Transverse colon (tissue), 4 donors: ENCODE results near the gene TMEM92. TPM values are rescaled to one million over a fixed set of nuclear protein-coding genes. Genes with fewer than 3 reads are reported as not detected.

ENCODE experiments used
- DNase-seq: peaks from one replicate; pipeline ENCODE4 v3.0.0-alpha.2; 2019
- H3K27ac ChIP-seq, 4 donors: fragments of 200-600 bp; sonication (generic); 2 replicates each; pipeline ENCODE4 v1.5.1; 2016 to 2018; ENCODE audit warnings: inconsistent platforms in 4 of 4
- H3K27me3 ChIP-seq: fragments of 200-600 bp; sonication (generic); 2 replicates; pipeline ENCODE4 v1.5.1; 2017; ENCODE audit warnings: inconsistent platforms
- H3K36me3 ChIP-seq, 4 donors: fragments of 200-600 bp; sonication (generic); 2 replicates each; pipeline ENCODE4 v1.5.1; 2017 to 2019; ENCODE audit warnings: inconsistent platforms in 4 of 4
- H3K4me1 ChIP-seq, 4 donors: fragments of 200-600 bp; sonication (generic); 2 replicates each; pipeline ENCODE4 v1.5.1; 2017 to 2020; ENCODE audit warnings: inconsistent platforms in 4 of 4
- H3K4me3 ChIP-seq, 4 donors: fragments of 200-600 bp; sonication (generic); 1 replicate in 1 of 4; 2 replicates in 3 of 4; pipeline versions ENCODE4 v1.5.1 to v1.6.1; 2017 to 2019; ENCODE audit warnings: inconsistent platforms in 4 of 4
- H3K9me3 ChIP-seq, 2 donors: fragments of 200-600 bp; sonication (generic); 2 replicates each; pipeline ENCODE4 v1.5.1; 2017 to 2019; ENCODE audit warnings: inconsistent platforms in 2 of 2
- CTCF ChIP-seq, 5 experiments: fragments of 200-600 bp in 3 of 5; fragments of 450-650 bp in 2 of 5; sonication (generic) in 3 of 5; IDR thresholded peaks; 1 replicate in 2 of 5; 2 replicates in 3 of 5; pipeline ENCODE4 v1.5.1; 2016 to 2017; ENCODE audit warnings: antibody characterized with exemption in 5 of 5, inconsistent platforms in 3 of 5, mild to moderate bottlenecking in 2 of 5, moderate library complexity in 1 of 5
- EP300 ChIP-seq: sonication (generic); formaldehyde crosslinking; IDR thresholded peaks from one replicate; pipeline ENCODE4 v1.6.1; 2017; ENCODE audit warnings: antibody characterized with exemption, low read depth
- POLR2A ChIP-seq: fragments of 450-650 bp; IDR thresholded peaks from one replicate; pipeline ENCODE4 v1.6.1; 2016; ENCODE audit warnings: antibody characterized with exemption, mild to moderate bottlenecking, moderate library complexity
- POLR2AphosphoS5 ChIP-seq, 3 donors: sonication (generic); formaldehyde crosslinking; IDR thresholded peaks; one replicate each; pipeline ENCODE4 v1.6.1; 2016; ENCODE audit warnings: antibody characterized with exemption in 3 of 3
- WGBS, 2 donors: methylation state at CpG; one replicate each; pipeline ENCODE4 v1.1.5; 2018; ENCODE audit warnings: low coverage in 1 of 2; 5-methylcytosine and 5-hydroxymethylcytosine counted together
- in situ Hi-C, 4 donors: fragments of 200-750 bp; cut with MboI; loops; one replicate each; pipeline versions ENCODE4 v1.15.0 to v1.15.1; 2017; ENCODE audit warnings: low sequenced_read_pairs in 3 of 4, low pct_ligation_motif_present in 1 of 4, low pct_unique_long_range_greater_than_20kb in 1 of 4
- intact Hi-C: fragments of 100-400 bp; cut with DNase I; formaldehyde crosslinking; loops from one replicate; pipeline ENCODE4 v1.15.1; 2023; ENCODE audit warnings: low total_unique reads
- total RNA-seq, 4 donors: library from RNA; depleted of rRNA; stranded (reverse); fragments of >200 nt; gene quantifications; one replicate each; pipeline ENCODE4 v1.1.0, GENCODE V29; 2016

TMEM92 gene
- total RNA-seq, 4 donors from 2014 or later, result 1.9 to 3.7 TPM; not detected in 2

- no peak overlapping the region for H3K4me3 ChIP-seq
- 25 to 55% methylated on average over 4 to 9 of the region's 9 CpGs for WGBS, 2 donors
- H3K4me1 ChIP-seq, result no peaks in the 10 kb centered on the region
- no peak overlapping the region for H3K27ac ChIP-seq
- TF ChIP-seq POLR2AphosphoS5 (IDR thresholded peaks at IDR 0.05) (no peak), CTCF (IDR thresholded peaks at IDR 0.05) (no peak), EP300 (no peak), POLR2A (no peak)
- peaks cover 23% of the 10 kb centered on the region for H3K27me3 ChIP-seq
- in situ Hi-C loops (no loop called here), intact Hi-C loops (no loop called here)
- DNase-seq, result no peak
- peaks cover 0 to 8% of the 10 kb centered on the region in 2 donors for H3K9me3 ChIP-seq
- H3K36me3 ChIP-seq, result no peaks in the 10 kb centered on the region
Observed at GRCh38 chr17:50238601-50239280, 35.5 kb upstream of the TMEM92 start.

- H3K4me3 ChIP-seq, result no peak overlapping the region
- in situ Hi-C loops (no loop called here), intact Hi-C loops (no loop called here)
- WGBS, 2 donors, result 42 to 61% methylated on average over 3 to 4 of the region's 4 CpGs
- no peaks in the 10 kb centered on the region for H3K4me1 ChIP-seq
- no peaks in the 10 kb centered on the region for H3K36me3 ChIP-seq
- peak overlapping the region in 1 of 4 donors; percentile 13 for H3K27ac ChIP-seq
- H3K9me3 ChIP-seq, result peaks cover 0 to 2% of the 10 kb centered on the region in 2 donors
- DNase-seq, result no peak
- TF ChIP-seq EP300 (no peak), CTCF (IDR thresholded peaks at IDR 0.05) (no peak), POLR2A (no peak), POLR2AphosphoS5 (IDR thresholded peaks at IDR 0.05) (no peak)
- H3K27me3 ChIP-seq, result peaks cover 17% of the 10 kb centered on the region
Observed at GRCh38 chr17:50239937-50240336, 34.3 kb upstream of the TMEM92 start.

GRCh38 chr17:50240851-50241250 is 33.4 kb upstream of the TMEM92 start:
- no peaks in the 10 kb centered on the region for H3K9me3 ChIP-seq
- no peaks in the 10 kb centered on the region for H3K4me1 ChIP-seq
- H3K27ac ChIP-seq, result peak overlapping the region in 1 of 4 donors; percentile 13
- 80 to 90% methylated on average over 1 of the region's 1 CpG for WGBS, 2 donors
- peaks cover 17% of the 10 kb centered on the region for H3K27me3 ChIP-seq
- no peaks in the 10 kb centered on the region for H3K36me3 ChIP-seq
- in situ Hi-C loops (no loop called here), intact Hi-C loops (no loop called here)
- no peak for TF ChIP-seq POLR2AphosphoS5 (IDR thresholded peaks at IDR 0.05)
- TF ChIP-seq POLR2A, result no peak
- TF ChIP-seq EP300, result no peak
- no peak for TF ChIP-seq CTCF (IDR thresholded peaks at IDR 0.05)
- DNase-seq, result no peak
- no peak overlapping the region for H3K4me3 ChIP-seq

- no peak overlapping the region for H3K4me3 ChIP-seq
- WGBS, 2 donors, result 75 to 76% methylated on average over 3 to 5 of the region's 5 CpGs
- H3K4me1 ChIP-seq, result no peaks in the 10 kb centered on the region
- H3K36me3 ChIP-seq, result no peaks in the 10 kb centered on the region
- no peaks in the 10 kb centered on the region for H3K9me3 ChIP-seq
- TF ChIP-seq CTCF (IDR thresholded peaks at IDR 0.05) (no peak), POLR2AphosphoS5 (IDR thresholded peaks at IDR 0.05) (no peak), POLR2A (no peak), EP300 (no peak)
- intact Hi-C loops (no loop called here), in situ Hi-C loops (no loop called here)
- DNase-seq, result no peak
- peaks cover 17% of the 10 kb centered on the region for H3K27me3 ChIP-seq
- no peak overlapping the region for H3K27ac ChIP-seq
Observed at GRCh38 chr17:50241431-50241830, 32.8 kb upstream of the TMEM92 start.
